CD4-positive, alpha-beta T cell (primary cell): ENCODE results near the gene IQGAP2. TPM values are rescaled to one million over a fixed set of nuclear protein-coding genes. Genes with fewer than 3 reads are reported as not detected.

Experiments
- ATAC-seq: fragments of 200-7000 bp; cut with Tn5 transposase; one replicate; pipeline ENCODE4 v1.10.0; 2022; ENCODE audit warnings: mild to moderate bottlenecking; ENCODE audit not compliant: poor library complexity
- CTCF ChIA-PET: fragments of 350-600 bp; sonication (Branson Sonifier 250); formaldehyde crosslinking; loops from one replicate; lab custom pipeline; 2021; ENCODE audit warnings: antibody characterized with exemption, inconsistent platforms; lab: Charles Lee
- POLR2A ChIA-PET: fragments of 350-600 bp; sonication (Branson Sonifier 250); formaldehyde crosslinking; loops from one replicate; lab custom pipeline; 2021; ENCODE audit warnings: antibody characterized with exemption, inconsistent platforms; lab: Charles Lee
- DNase-seq, 14 experiments: peaks; one replicate each; pipeline ENCODE4 v3.0.0-alpha.2; 2013 to 2020; ENCODE audit warnings: mixed read lengths in 2 of 14
- H3K27ac ChIP-seq, 2 donors: one replicate each; pipeline versions ENCODE4 v1.5.1 to v1.7.0; 2013; ENCODE audit warnings: low read length in 2 of 2, low read depth in 1 of 2, mild to moderate bottlenecking in 1 of 2
- H3K27me3 ChIP-seq, 2 experiments: 1 replicate in 1 of 2; 2 replicates in 1 of 2; pipeline versions ENCODE4 v1.6.1 to v1.7.0; 2013; ENCODE audit warnings: low read length in 2 of 2, control low read depth in 1 of 2, mild to moderate bottlenecking in 1 of 2, moderate library complexity in 1 of 2; ENCODE audit not compliant: insufficient read depth in 2 of 2, control insufficient read depth in 1 of 2
- H3K36me3 ChIP-seq: one replicate; pipeline ENCODE4 v1.6.1; 2013; ENCODE audit warnings: low read length, control low read depth; ENCODE audit not compliant: insufficient read depth
- H3K4me1 ChIP-seq: one replicate; pipeline ENCODE4 v1.6.1; 2013; ENCODE audit warnings: low read length, control low read depth; ENCODE audit not compliant: insufficient read depth
- H3K4me3 ChIP-seq: one replicate; pipeline ENCODE4 v1.5.1; 2013; ENCODE audit warnings: mild to moderate bottlenecking, low read length, moderate library complexity
- H3K9me3 ChIP-seq, 2 experiments: 1 replicate in 1 of 2; 2 replicates in 1 of 2; pipeline versions ENCODE4 v1.6.1 to v1.7.0; 2013; ENCODE audit warnings: low read length in 2 of 2, mild to moderate bottlenecking in 2 of 2, control low read depth in 1 of 2, moderate library complexity in 1 of 2; ENCODE audit not compliant: control insufficient read depth in 1 of 2, insufficient read depth in 1 of 2
- H3K27ac Mint-ChIP-seq: one replicate; pipeline ENCODE4 v1.8.0; 2020; ENCODE audit warnings: mixed read lengths
- H3K27me3 Mint-ChIP-seq: one replicate; pipeline ENCODE4 v1.8.0; 2021; ENCODE audit warnings: mixed read lengths
- H3K36me3 Mint-ChIP-seq: one replicate; pipeline ENCODE4 v1.8.0; 2021; ENCODE audit warnings: low read depth, mixed read lengths
- H3K4me1 Mint-ChIP-seq: one replicate; pipeline ENCODE4 v1.8.0; 2021; ENCODE audit warnings: low read depth, mixed read lengths
- H3K4me3 Mint-ChIP-seq: one replicate; pipeline ENCODE4 v1.8.0; 2020; ENCODE audit warnings: mild to moderate bottlenecking, mixed read lengths
- H3K9me3 Mint-ChIP-seq: one replicate; pipeline ENCODE4 v1.8.0; 2020; ENCODE audit warnings: mixed read lengths
- CTCF ChIP-seq: fragments of 200-600 bp; IDR thresholded peaks from one replicate; pipeline ENCODE4 v1.8.0; 2022; ENCODE audit warnings: antibody characterized with exemption, mild to moderate bottlenecking
- intact Hi-C, 2 experiments: fragments of 100-400 bp; cut with DNase I in 1 of 2; cut with micrococcal nuclease in 1 of 2; formaldehyde crosslinking; loops; one replicate each; pipeline versions ENCODE4 v1.15.1 to v1.9.0; 2023 to 2025; cut with DNase I, micrococcal nuclease
- total RNA-seq, 174 experiments: library from RNA in 2 of 174; stranded (reverse) in 2 of 174; gene quantifications; one replicate each; pipeline ENCODE4 v1.2.3 and lab custom pipeline; 2021 to 2026

The IQGAP2 gene
- total RNA-seq, 2 experiments from 2014 or later: 58.8 TPM

- no peaks in the 10 kb centered on the region for H3K9me3 Mint-ChIP-seq
- H3K27ac Mint-ChIP-seq: peak overlapping the region; percentile 94
- no peak for TF ChIP-seq CTCF
- no peak overlapping the region for H3K27ac ChIP-seq
- H3K27me3 Mint-ChIP-seq: no peaks in the 10 kb centered on the region
- peaks cover 88% of the 10 kb centered on the region for H3K4me1 Mint-ChIP-seq
- DNase-seq (peak in 1 of 14 experiments; percentile 29), ATAC-seq (no peak)
- intact Hi-C loops: loop anchor here in 1 of 2 experiments (2.0 to 10.0 kb wide), 2 partner anchors 135 to 893 kb away; partner anchors contain the start of genes CERT1 and POLK
- POLR2A ChIA-PET: interaction anchor here (1.8 kb wide), 1 partner anchor 139 kb away, joined by 6 read pairs; no protein-coding TSS in a partner anchor
- H3K27me3 ChIP-seq: no peaks in the 10 kb centered on the region
- CTCF ChIA-PET: interaction anchor here (0.7 to 6.3 kb wide), 3 partner anchors 11 to 175 kb away, joined by 3 to 75 read pairs (median 3); no protein-coding TSS in a partner anchor
- H3K4me1 ChIP-seq: peaks cover 48% of the 10 kb centered on the region
- H3K36me3 ChIP-seq: peaks cover 11% of the 10 kb centered on the region
- no peak overlapping the region for H3K4me3 Mint-ChIP-seq
- no peak overlapping the region for H3K4me3 ChIP-seq
- peaks cover 0 to 4% of the 10 kb centered on the region in 2 experiments for H3K9me3 ChIP-seq
- peaks cover 29% of the 10 kb centered on the region for H3K36me3 Mint-ChIP-seq
Observed at GRCh38 chr5:76408104-76408654, 5.1 kb downstream of the IQGAP2 start.

GRCh38 chr5:76412511-76412910 lies 9.4 kb downstream of the IQGAP2 start:
- peaks cover 29% of the 10 kb centered on the region for H3K36me3 Mint-ChIP-seq
- no peaks in the 10 kb centered on the region for H3K9me3 Mint-ChIP-seq
- Histone ChIP-seq H3K4me3 (no peak overlapping the region), H3K27ac (no peak overlapping the region), H3K9me3 (peaks cover 0 to 4% of the 10 kb centered on the region in 2 experiments), H3K4me1 (peaks cover 39% of the 10 kb centered on the region), H3K36me3 (peaks cover 16% of the 10 kb centered on the region), H3K27me3 (no peaks in the 10 kb centered on the region)
- ChIA-PET POLR2A (interaction anchor here (0.6 kb wide), 1 partner anchor 13 kb away, joined by 4 read pairs; no protein-coding TSS in a partner anchor), CTCF (no interaction called here)
- peak overlapping the region; percentile 59 for H3K27ac Mint-ChIP-seq
- intact Hi-C loops: no loop called here
- peaks cover 80% of the 10 kb centered on the region for H3K4me1 Mint-ChIP-seq
- TF ChIP-seq CTCF: no peak
- ATAC-seq: no peak
- H3K27me3 Mint-ChIP-seq: no peaks in the 10 kb centered on the region
- H3K4me3 Mint-ChIP-seq: no peak overlapping the region
- DNase-seq: no peak

GRCh38 chr5:76413746-76414145 lies 10.7 kb downstream of the IQGAP2 start:
- H3K36me3 Mint-ChIP-seq: peaks cover 29% of the 10 kb centered on the region
- CTCF ChIA-PET: interaction anchor here (0.6 to 1.3 kb wide), 3 partner anchors 9 to 16 kb away, joined by 3 to 5 read pairs (median 3); partner anchors contain the start of gene IQGAP2
- Histone ChIP-seq H3K36me3 (peaks cover 16% of the 10 kb centered on the region), H3K27me3 (no peaks in the 10 kb centered on the region), H3K4me3 (no peak overlapping the region), H3K4me1 (peaks cover 27% of the 10 kb centered on the region), H3K27ac (no peak overlapping the region), H3K9me3 (no peaks in the 10 kb centered on the region)
- no peak overlapping the region for H3K4me3 Mint-ChIP-seq
- no peaks in the 10 kb centered on the region for H3K9me3 Mint-ChIP-seq
- H3K27me3 Mint-ChIP-seq: no peaks in the 10 kb centered on the region
- H3K4me1 Mint-ChIP-seq: peaks cover 79% of the 10 kb centered on the region
- no peak for DNase-seq
- POLR2A ChIA-PET: interaction anchor here (1.4 to 1.6 kb wide), 2 partner anchors 12 to 129 kb away, joined by 3 to 5 read pairs; no protein-coding TSS in a partner anchor
- peak overlapping the region; percentile 26 for H3K27ac Mint-ChIP-seq
- no peak for ATAC-seq
- TF ChIP-seq CTCF: no peak
- intact Hi-C loops: no loop called here
